ENCODE data around the gene PHF21B.

The PHF21B gene

DNA sequence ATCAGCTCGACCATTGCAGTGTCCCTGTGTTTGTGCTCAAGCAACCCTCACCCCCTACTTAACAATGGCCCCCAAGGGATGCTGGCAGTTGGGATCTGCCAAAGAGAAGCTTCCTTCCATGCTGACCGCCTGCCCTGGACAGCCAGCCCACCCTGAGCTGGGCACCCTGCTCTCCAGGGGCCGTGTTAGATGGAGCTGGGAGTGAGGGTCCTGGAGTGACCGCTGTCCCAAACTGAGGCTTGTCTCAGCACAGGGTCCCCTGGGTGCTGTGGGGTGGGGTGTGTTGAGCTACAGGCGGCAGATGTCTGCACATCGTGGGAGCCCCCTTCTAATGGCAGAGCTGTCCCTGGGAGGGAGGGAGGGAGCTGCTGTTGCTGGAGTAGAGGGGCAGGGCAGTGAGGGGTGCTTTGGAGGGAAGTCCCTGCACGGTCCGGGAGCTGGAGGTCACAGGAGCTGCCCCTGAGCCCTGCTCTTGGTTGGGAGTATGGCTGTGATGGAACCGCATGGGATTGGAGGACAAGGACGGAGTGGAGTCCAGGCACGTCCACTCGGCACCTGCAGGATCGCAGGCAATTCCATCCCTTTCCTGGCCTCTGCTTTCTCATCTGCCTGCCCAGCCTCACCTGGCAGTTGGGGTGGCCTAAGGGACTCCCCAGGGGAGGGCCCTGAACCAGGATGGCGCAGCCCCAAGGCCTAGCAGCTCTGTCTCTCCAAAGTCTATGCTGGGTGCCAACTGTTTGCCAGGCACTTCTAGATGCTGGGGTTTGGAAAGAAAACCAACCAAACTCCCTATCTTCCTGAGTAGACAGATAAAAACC lies 131.1 kb downstream of the PHF21B start:
- ChIA-PET CTCF (interaction anchor here (0.6 kb wide), 1 partner anchor 11 kb away, joined by 3 read pairs; no protein-coding TSS in a partner anchor), POLR2A (no interaction called here)
- TF ChIP-seq ELF4 (IDR thresholded peaks at IDR 0.05) (no peak), LEF1 (IDR thresholded peaks at IDR 0.05; ENCODE audit: borderline replicate concordance) (no peak), L3MBTL2 (conservative IDR thresholded peaks at IDR 0.05) (no peak), ZNF384 (IDR thresholded peaks at IDR 0.05) (no peak), NFRKB (IDR thresholded peaks at IDR 0.05) (no peak), SUZ12 (IDR thresholded peaks at IDR 0.05) (no peak), FOXA1 (IDR thresholded peaks at IDR 0.05) (no peak), FOXM1 (IDR thresholded peaks at IDR 0.05; ENCODE audit: borderline replicate concordance) (no peak), BHLHE40 (IDR thresholded peaks at IDR 0.05; ENCODE audit: borderline replicate concordance) (no peak), FOXK2 (IDR thresholded peaks at IDR 0.05) (no peak), TARDBP (IDR thresholded peaks at IDR 0.05) (no peak), SP1 (IDR thresholded peaks at IDR 0.05) (no peak), HDGF (IDR thresholded peaks at IDR 0.05; ENCODE audit: borderline replicate concordance) (no peak), CTBP1 (IDR thresholded peaks at IDR 0.05; ENCODE audit: borderline replicate concordance) (no peak), ARNT (IDR thresholded peaks at IDR 0.05) (no peak)
- TF ChIP-seq, protein P1, sequence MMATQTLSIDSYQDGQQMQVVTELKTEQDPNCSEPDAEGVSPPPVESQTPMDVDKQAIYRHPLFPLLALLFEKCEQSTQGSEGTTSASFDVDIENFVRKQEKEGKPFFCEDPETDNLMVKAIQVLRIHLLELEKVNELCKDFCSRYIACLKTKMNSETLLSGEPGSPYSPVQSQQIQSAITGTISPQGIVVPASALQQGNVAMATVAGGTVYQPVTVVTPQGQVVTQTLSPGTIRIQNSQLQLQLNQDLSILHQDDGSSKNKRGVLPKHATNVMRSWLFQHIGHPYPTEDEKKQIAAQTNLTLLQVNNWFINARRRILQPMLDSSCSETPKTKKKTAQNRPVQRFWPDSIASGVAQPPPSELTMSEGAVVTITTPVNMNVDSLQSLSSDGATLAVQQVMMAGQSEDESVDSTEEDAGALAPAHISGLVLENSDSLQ (IDR thresholded peaks at IDR 0.05), result no peak
- no peak for DNase-seq (ENCODE audit: extremely low spot score)

GRCh38 chr22:44876921-44877320 lies 132.9 kb downstream of the PHF21B start:
- no peak for TF ChIP-seq FOXK2 (IDR thresholded peaks at IDR 0.05)
- no peak for TF ChIP-seq FOXM1 (IDR thresholded peaks at IDR 0.05; ENCODE audit: borderline replicate concordance)
- no peak for TF ChIP-seq SUZ12 (IDR thresholded peaks at IDR 0.05)
- TF ChIP-seq LEF1 (IDR thresholded peaks at IDR 0.05; ENCODE audit: borderline replicate concordance), result no peak
- TF ChIP-seq, protein P1 (IDR thresholded peaks at IDR 0.05), result no peak
- TF ChIP-seq ARNT (IDR thresholded peaks at IDR 0.05), result no peak
- no peak for TF ChIP-seq CTBP1 (IDR thresholded peaks at IDR 0.05; ENCODE audit: borderline replicate concordance)
- no peak for TF ChIP-seq NFRKB (IDR thresholded peaks at IDR 0.05)
- no peak for TF ChIP-seq ELF4 (IDR thresholded peaks at IDR 0.05)
- TF ChIP-seq FOXA1 (IDR thresholded peaks at IDR 0.05), result no peak
- TF ChIP-seq BHLHE40 (IDR thresholded peaks at IDR 0.05; ENCODE audit: borderline replicate concordance), result no peak
- no peak for TF ChIP-seq HDGF (IDR thresholded peaks at IDR 0.05; ENCODE audit: borderline replicate concordance)
- no peak for TF ChIP-seq L3MBTL2 (conservative IDR thresholded peaks at IDR 0.05)
- TF ChIP-seq ZNF384 (IDR thresholded peaks at IDR 0.05), result no peak
- ChIA-PET CTCF (no interaction called here), POLR2A (no interaction called here)
- DNase-seq (ENCODE audit: extremely low spot score), result no peak

DNA sequence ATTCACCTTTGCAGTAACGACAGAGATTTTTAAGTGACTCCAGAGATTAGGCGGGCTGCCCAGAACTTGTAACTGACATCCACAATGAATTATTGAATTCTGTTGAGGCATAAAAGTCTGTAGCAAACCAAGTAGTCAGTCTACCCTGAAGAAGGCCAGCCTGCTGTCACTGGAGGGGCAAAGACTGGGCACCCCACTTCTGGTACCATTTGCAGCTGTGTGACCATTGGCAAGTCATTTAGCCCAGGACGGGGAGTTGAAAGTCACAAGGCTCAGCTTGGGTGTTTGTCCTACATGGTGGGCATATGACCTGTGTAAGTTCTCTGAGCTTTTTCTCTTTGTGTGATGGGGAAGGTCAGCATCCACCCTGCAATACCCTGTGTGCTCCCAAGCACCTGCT lies 138.0 kb downstream of the PHF21B start:
- no peak for DNase-seq (ENCODE audit: extremely low spot score)
- TF ChIP-seq, protein P1 (IDR thresholded peaks at IDR 0.05), result no peak
- TF ChIP-seq CTBP1 (IDR thresholded peaks at IDR 0.05; ENCODE audit: borderline replicate concordance) (no peak), NFRKB (IDR thresholded peaks at IDR 0.05) (no peak)
- POLR2A ChIA-PET, result no interaction called here
- CTCF ChIA-PET, result no interaction called here

DNA sequence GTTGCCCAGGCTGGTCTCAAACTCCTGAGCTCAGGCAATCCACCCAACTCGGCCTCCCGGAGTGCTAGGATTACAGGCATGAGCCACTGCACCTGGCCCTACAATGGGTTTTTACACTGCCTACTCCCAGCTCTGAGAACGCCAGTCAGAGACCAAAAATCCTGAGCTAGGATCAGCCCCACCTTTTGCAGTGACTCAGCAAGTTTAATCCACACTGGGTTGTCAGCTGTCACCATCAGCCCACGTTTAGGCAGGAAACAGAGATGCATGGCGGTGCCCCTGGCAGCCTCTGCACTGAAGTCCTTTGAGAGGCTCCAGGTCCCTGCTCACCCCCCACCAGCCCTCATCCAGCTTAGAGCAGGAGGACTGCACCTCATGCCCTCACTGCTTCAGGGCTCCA lies 139.8 kb downstream of the PHF21B start:
- POLR2A ChIA-PET, result no interaction called here
- no peak for DNase-seq (ENCODE audit: extremely low spot score)
- CTCF ChIA-PET, result no interaction called here
- no peak for TF ChIP-seq L3MBTL2 (conservative IDR thresholded peaks at IDR 0.05)
- TF ChIP-seq, protein P1 (IDR thresholded peaks at IDR 0.05), result no peak
- no peak for TF ChIP-seq CTBP1 (IDR thresholded peaks at IDR 0.05; ENCODE audit: borderline replicate concordance)
- TF ChIP-seq FOXK2 (IDR thresholded peaks at IDR 0.05), result no peak
- TF ChIP-seq SUZ12 (IDR thresholded peaks at IDR 0.05), result no peak
- no peak for TF ChIP-seq FOXA1 (IDR thresholded peaks at IDR 0.05)
- no peak for TF ChIP-seq TARDBP (IDR thresholded peaks at IDR 0.05)
- TF ChIP-seq LEF1 (IDR thresholded peaks at IDR 0.05; ENCODE audit: borderline replicate concordance), result no peak
- no peak for TF ChIP-seq ARNT (IDR thresholded peaks at IDR 0.05)
- no peak for TF ChIP-seq HDGF (IDR thresholded peaks at IDR 0.05; ENCODE audit: borderline replicate concordance)

DNA sequence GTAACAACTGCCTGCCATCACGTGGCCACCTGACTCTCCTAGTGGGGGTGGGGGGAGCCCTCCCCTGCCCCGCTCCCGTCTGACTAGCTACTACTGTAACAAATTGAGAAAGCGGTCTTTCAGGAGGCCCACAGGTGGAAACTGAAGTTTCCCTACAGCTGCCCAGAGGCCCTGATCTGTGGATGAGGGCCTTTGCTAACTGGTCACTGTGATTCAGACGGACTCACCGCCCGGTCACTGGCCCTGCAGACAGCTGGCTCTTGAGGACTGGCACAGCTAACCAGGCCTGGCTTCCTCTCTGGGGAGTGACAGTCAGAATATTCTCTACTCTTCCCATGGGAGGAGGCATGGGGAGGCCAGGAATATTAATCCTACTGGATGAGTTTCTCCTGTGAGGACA lies 140.6 kb downstream of the PHF21B start:
- ChIA-PET POLR2A (no interaction called here), CTCF (no interaction called here)
- no peak for TF ChIP-seq CTBP1 (IDR thresholded peaks at IDR 0.05; ENCODE audit: borderline replicate concordance)
- no peak for DNase-seq (ENCODE audit: extremely low spot score)

Data from HEK293T (cell line).